Kidney (tissue), 14 donors: ENCODE results near the gene HSD17B8. TPM values are rescaled to one million over a fixed set of nuclear protein-coding genes. Genes with fewer than 3 reads are reported as not detected.
A peak's percentile ranks its signal among the peaks of the same experiment; 100 is the strongest.

Source experiments
- DNase-seq, 5 donors: peaks; one replicate each; pipeline ENCODE4 v3.0.0-alpha.2; 2013 to 2020
- FAIRE-seq: peaks from 2 replicates; lab custom pipeline; 2012; peaks lifted over from hg19 to GRCh38; lab: Jason Lieb, UNC
- H3K27ac ChIP-seq, 2 donors: one replicate each; pipeline ENCODE4 v1.7.0; 2013; ENCODE audit warnings: low read depth in 2 of 2, low read length in 2 of 2, inconsistent platforms in 1 of 2
- H3K27me3 ChIP-seq: one replicate; pipeline ENCODE4 v1.7.1; 2013; ENCODE audit warnings: low read length, inconsistent platforms; ENCODE audit not compliant: control insufficient read depth, insufficient read depth
- H3K36me3 ChIP-seq, 3 donors: one replicate each; pipeline versions ENCODE4 v1.7.0 to v1.7.1; 2013; ENCODE audit warnings: low read length in 3 of 3, control low read depth in 1 of 3, inconsistent platforms in 1 of 3; ENCODE audit not compliant: insufficient read depth in 3 of 3, control insufficient read depth in 2 of 3
- H3K4me1 ChIP-seq, 3 donors: one replicate each; pipeline versions ENCODE4 v1.7.0 to v1.7.1; 2013; ENCODE audit warnings: low read length in 3 of 3, inconsistent platforms in 1 of 3, low read depth in 1 of 3; ENCODE audit not compliant: control insufficient read depth in 2 of 3, insufficient read depth in 2 of 3
- H3K4me3 ChIP-seq, 3 donors: one replicate each; pipeline versions ENCODE4 v1.7.0 to v1.8.1; 2013; ENCODE audit warnings: low read length in 3 of 3, control low read depth in 1 of 3, inconsistent platforms in 1 of 3
- H3K9ac ChIP-seq, 3 donors: one replicate each; pipeline versions ENCODE4 v1.7.0 to v1.7.1; 2013; ENCODE audit warnings: low read length in 3 of 3, control low read depth in 1 of 3, inconsistent platforms in 1 of 3
- H3K9me3 ChIP-seq, 3 donors: one replicate each; pipeline versions ENCODE4 v1.7.0 to v1.7.1; 2013; ENCODE audit warnings: low read length in 3 of 3, control low read depth in 1 of 3, inconsistent platforms in 1 of 3; ENCODE audit not compliant: control insufficient read depth in 2 of 3, insufficient read depth in 1 of 3
- intact Hi-C: fragments of 100-400 bp; cut with DNase I; formaldehyde crosslinking; loops from one replicate; pipeline ENCODE4 v1.11.1; 2022
- polyA plus RNA-seq: library from polyadenylated mRNA; stranded (reverse); fragments of 350-450 nt; fragmentation: Illumina TruSeq; extraction: RNeasy Lipid Tissue Mini Kit (QIAGEN cat#74804); gene quantifications from one replicate; pipeline ENCODE4 v1.2.3, GENCODE V29; 2014; ENCODE audit warnings: low read depth, low replicate concordance; ENCODE audit not compliant: insufficient read depth
- total RNA-seq: library from RNA; stranded (reverse); fragmentation: NEBNext Ultra II Directional; extraction: Animal tissue kit (Norgen Biotek cat#: 25700); gene quantifications from one replicate; pipeline ENCODE4 v1.2.1, GENCODE V29; 2021
- TF ChIP-seq, protein P1 (sequence below): IDR thresholded peaks from 3 replicates; pipeline ENCODE4 v1.5.1; 2012; ENCODE audit warnings: mild to moderate bottlenecking, moderate library complexity, borderline replicate concordance; ENCODE audit not compliant: insufficient read depth; ENCODE audit errors: extremely low read depth
- donor health status: control.
- donor health status: control.
- donor health status: control.
- donor health status: control.
- donor health status: control.
- donor health status: DM: yes; HTN: yes; CAD: no.
- donor health status: Normal renal cell carcinoma (clear cell type).

HSD17B8 gene
- total and polyA plus RNA-seq, 2 donors from 2014 or later, result 26.6 to 83.0 TPM

DNA sequence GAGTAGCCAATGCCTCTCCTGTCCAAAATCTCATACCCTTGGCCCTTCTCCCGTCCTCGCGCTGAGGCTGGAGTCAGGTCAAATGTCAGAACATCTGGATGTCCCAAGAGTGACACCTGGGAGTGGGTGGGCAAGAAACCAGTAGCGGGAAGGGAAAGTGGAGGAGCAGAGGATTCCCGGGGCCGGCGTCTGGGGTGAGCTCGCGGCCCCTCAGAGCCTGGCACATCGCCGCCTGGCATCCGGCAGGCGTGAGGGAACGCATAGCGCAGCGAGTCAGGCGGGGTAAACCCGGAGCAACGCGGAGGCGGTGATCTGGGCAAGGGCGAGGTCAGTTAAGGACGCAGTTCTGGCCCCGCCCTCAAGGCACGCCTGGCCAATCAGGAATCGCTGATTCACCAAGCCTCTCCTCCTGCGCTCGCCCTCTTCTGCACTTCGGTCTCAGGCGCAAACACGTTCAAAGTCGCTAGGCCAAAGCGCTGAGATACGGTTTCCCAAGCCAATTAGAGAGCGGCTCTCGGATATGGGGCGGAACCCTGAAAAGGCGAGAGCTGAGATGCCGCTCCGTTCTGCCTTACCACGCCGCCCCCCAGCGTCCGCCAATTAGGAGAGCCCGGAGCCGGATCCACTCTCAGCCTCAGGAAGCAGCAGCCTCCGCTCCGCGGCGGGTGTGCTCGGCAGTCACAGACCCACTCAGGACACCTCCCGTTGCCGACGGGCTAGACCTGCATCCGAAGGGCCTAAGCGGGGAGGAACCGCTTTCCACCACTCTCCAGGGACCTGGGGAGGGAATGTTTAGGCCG is 44.7 kb downstream of the HSD17B8 start:
- TF ChIP-seq, protein P1, sequence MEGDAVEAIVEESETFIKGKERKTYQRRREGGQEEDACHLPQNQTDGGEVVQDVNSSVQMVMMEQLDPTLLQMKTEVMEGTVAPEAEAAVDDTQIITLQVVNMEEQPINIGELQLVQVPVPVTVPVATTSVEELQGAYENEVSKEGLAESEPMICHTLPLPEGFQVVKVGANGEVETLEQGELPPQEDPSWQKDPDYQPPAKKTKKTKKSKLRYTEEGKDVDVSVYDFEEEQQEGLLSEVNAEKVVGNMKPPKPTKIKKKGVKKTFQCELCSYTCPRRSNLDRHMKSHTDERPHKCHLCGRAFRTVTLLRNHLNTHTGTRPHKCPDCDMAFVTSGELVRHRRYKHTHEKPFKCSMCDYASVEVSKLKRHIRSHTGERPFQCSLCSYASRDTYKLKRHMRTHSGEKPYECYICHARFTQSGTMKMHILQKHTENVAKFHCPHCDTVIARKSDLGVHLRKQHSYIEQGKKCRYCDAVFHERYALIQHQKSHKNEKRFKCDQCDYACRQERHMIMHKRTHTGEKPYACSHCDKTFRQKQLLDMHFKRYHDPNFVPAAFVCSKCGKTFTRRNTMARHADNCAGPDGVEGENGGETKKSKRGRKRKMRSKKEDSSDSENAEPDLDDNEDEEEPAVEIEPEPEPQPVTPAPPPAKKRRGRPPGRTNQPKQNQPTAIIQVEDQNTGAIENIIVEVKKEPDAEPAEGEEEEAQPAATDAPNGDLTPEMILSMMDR, result peak; percentile 21
- Histone ChIP-seq H3K4me3 (peak overlapping the region; percentile 61 to 81 (median 77)), H3K4me1 (peaks cover 0 to 20% (median 9%) of the 10 kb centered on the region in 3 donors), H3K36me3 (peaks cover 0 to 3% (median 0%) of the 10 kb centered on the region in 3 donors), H3K27ac (peak overlapping the region; percentile 92 to 97), H3K9me3 (no peaks in the 10 kb centered on the region), H3K9ac (peak overlapping the region; percentile 75 to 90 (median 88)), H3K27me3 (no peaks in the 10 kb centered on the region)
- intact Hi-C loops, result no loop called here
- FAIRE-seq (peak; percentile 94), DNase-seq (peak; percentile 96 to 99 (median 98))

DNA sequence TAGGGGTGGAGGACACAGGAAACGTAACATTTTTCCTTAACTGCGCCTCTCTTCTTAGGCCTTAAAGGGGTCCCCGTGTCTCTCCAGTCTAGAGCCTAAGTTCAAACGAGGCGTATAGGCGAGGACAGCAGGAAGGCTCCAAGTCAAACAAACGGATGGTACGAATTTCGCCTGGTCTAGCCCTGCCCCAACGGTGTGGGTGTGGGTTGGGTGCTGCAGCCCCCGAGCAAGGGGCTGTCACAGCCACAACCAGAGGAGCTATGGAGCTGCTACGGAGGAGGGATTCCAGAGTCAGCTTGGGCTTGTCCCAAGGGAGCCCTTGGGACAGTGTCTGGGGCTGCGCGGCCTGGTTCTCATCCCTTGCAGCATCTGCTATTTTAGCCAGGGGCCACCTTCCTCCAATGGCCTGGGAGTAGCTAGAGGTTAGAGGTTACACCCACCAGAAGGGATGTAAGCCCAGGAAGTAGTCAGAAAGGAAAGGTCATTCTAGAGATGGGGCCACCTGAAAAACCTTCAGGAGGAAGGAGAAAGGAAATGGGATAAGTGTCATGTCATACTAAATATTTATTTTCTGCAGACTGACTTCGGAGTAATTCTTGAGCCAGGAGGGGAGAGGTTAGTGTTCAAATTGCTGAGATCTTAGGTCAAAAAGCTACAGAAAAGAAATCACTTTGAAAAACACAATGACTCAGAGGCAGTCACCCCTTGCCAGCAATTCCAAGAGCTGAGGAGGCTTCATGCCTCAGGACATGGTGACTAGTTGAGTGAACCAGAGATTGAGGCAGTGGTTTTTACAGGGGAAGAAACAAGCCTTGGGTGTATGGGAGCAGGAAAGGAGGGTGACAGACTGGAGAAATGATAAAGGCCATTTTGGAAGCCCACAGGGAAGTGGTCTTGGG is 45.5 kb downstream of the HSD17B8 start:
- Histone ChIP-seq H3K36me3 (peaks cover 0 to 3% (median 0%) of the 10 kb centered on the region in 3 donors), H3K9me3 (no peaks in the 10 kb centered on the region), H3K4me3 (peak overlapping the region; percentile 61 to 81 (median 77)), H3K27me3 (no peaks in the 10 kb centered on the region), H3K9ac (peak overlapping the region; percentile 75 to 88 (median 88)), H3K27ac (peak overlapping the region; percentile 92 to 94), H3K4me1 (peaks cover 0 to 20% (median 9%) of the 10 kb centered on the region in 3 donors)
- intact Hi-C loops, result no loop called here
- FAIRE-seq (no peak), DNase-seq (peak in 2 of 5 donors; percentile 63 to 84)
- TF ChIP-seq, protein P1, result no peak

DNA sequence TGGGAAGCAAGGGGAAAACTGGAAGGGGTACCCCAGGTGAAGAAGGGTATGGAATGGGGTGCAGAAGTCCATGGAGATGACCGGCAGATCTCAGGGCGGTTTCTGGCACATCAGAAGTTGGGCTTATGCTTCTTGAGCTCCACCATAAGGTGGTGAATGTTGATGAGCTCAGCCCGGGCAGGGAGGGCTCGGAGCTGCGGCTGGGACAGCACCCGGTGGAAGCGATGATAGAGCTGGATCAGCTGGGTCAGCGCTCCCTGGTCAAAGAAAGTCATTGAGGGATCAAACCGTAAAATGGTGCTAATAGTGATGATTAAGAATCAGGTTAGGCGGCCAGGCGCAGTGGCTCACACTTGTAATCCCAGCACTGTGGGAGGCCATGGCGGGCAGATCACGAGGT is 46.3 kb downstream of the HSD17B8 start:
- TF ChIP-seq, protein P1, result no peak
- Histone ChIP-seq H3K36me3 (peaks cover 0 to 3% (median 0%) of the 10 kb centered on the region in 3 donors), H3K9ac (no peak overlapping the region), H3K4me3 (no peak overlapping the region), H3K9me3 (no peaks in the 10 kb centered on the region), H3K27me3 (no peaks in the 10 kb centered on the region), H3K27ac (no peak overlapping the region), H3K4me1 (peaks cover 0 to 20% (median 9%) of the 10 kb centered on the region in 3 donors)
- no peak for FAIRE-seq
- intact Hi-C loops, result no loop called here
- DNase-seq, result no peak
